HepG2 (cell line): ENCODE results near the gene TLK2. TPM values are rescaled to one million over a fixed set of nuclear protein-coding genes. Genes with fewer than 3 reads are reported as not detected.
"Not testable (repeated sequence)": the region's sequence is repeated elsewhere in the genome, so short reads cannot be mapped to it uniquely, and the experiment has no call there.

ENCODE experiments used
- ATF1 ChIP-seq: IDR thresholded peaks from 2 replicates; pipeline ENCODE4 v1.6.1; 2016; ENCODE audit warnings: mild to moderate bottlenecking, control low read depth
- CREB1 ChIP-seq, 2 experiments: fragments of 450-650 bp in 1 of 2; IDR thresholded peaks; 2 replicates each; pipeline ENCODE4 v1.6.1; 2016 to 2017; ENCODE audit warnings: control low read depth in 1 of 2, mild to moderate bottlenecking in 1 of 2, missing compliant biosample characterization in 1 of 2, missing genetic modification characterization in 1 of 2
- CREM ChIP-seq, 2 experiments: sonication (generic) in 1 of 2; formaldehyde crosslinking in 1 of 2; IDR thresholded peaks; 2 replicates each; pipeline versions ENCODE4 v1.4.0 to v1.6.1; 2016 to 2020; ENCODE audit warnings: antibody characterized with exemption in 1 of 2, mild to moderate bottlenecking in 1 of 2, missing genetic modification reagents in 1 of 2
- ERF ChIP-seq: IDR thresholded peaks from 2 replicates; pipeline ENCODE4 v1.6.1; 2018; ENCODE audit warnings: missing biosample characterization, missing genetic modification reagents
- FOXA1 ChIP-seq, 2 experiments: fragments of 450-650 bp in 1 of 2; sonication (generic) in 1 of 2; formaldehyde crosslinking in 1 of 2; IDR thresholded peaks; 2 replicates each; pipeline versions ENCODE4 v1.4.0 to v1.6.1; 2016 to 2020; ENCODE audit warnings: missing genetic modification reagents in 1 of 2
- FOXK1 ChIP-seq: sonication (generic); formaldehyde crosslinking; IDR thresholded peaks from 2 replicates; pipeline ENCODE4 v1.4.0; 2020; ENCODE audit warnings: low read depth, missing genetic modification reagents, borderline replicate concordance
- FOXK2 ChIP-seq: fragments of 450-650 bp; IDR thresholded peaks from 2 replicates; pipeline ENCODE4 v1.6.1; 2016
- FOXP1 ChIP-seq, 2 experiments: fragments of 450-650 bp in 1 of 2; IDR thresholded peaks; 2 replicates each; pipeline ENCODE4 v1.6.1; 2017 to 2018; ENCODE audit warnings: antibody characterized with exemption in 1 of 2
- HDAC1 ChIP-seq: sonication (generic); formaldehyde crosslinking; IDR thresholded peaks from 2 replicates; pipeline ENCODE4 v1.5.1; 2020; ENCODE audit warnings: mild to moderate bottlenecking, missing genetic modification reagents
- HOMEZ ChIP-seq: IDR thresholded peaks from 2 replicates; pipeline ENCODE4 v1.6.1; 2016; ENCODE audit warnings: low read depth
- HOXA3 ChIP-seq: sonication (generic); formaldehyde crosslinking; IDR thresholded peaks from 2 replicates; pipeline ENCODE4 v1.5.0; 2020; ENCODE audit warnings: missing genetic modification reagents
- MIXL1 ChIP-seq: IDR thresholded peaks from 2 replicates; pipeline ENCODE4 v1.6.1; 2016
- MYPOP ChIP-seq: sonication (generic); formaldehyde crosslinking; IDR thresholded peaks from 2 replicates; pipeline ENCODE4 v1.8.1; 2023; ENCODE audit warnings: mild to moderate bottlenecking, moderate library complexity, missing genetic modification reagents
- NR2F2 ChIP-seq: IDR thresholded peaks from 2 replicates; pipeline ENCODE4 v1.6.1; 2012; ENCODE audit warnings: low read depth, inconsistent platforms, borderline replicate concordance
- RXRA ChIP-seq: sonication (generic); formaldehyde crosslinking; IDR thresholded peaks from 2 replicates; pipeline ENCODE4 v1.5.1; 2020; ENCODE audit warnings: missing genetic modification reagents
- SOX6 ChIP-seq, 2 experiments: fragments of 450-650 bp in 1 of 2; sonication (generic) in 1 of 2; formaldehyde crosslinking in 1 of 2; IDR thresholded peaks; 2 replicates each; pipeline versions ENCODE4 v1.4.0 to v1.6.1; 2017 to 2020; ENCODE audit warnings: antibody characterized with exemption in 1 of 2, mild to moderate bottlenecking in 1 of 2, missing genetic modification reagents in 1 of 2
- TFAP4 ChIP-seq: sonication (generic); IDR thresholded peaks from 2 replicates; pipeline ENCODE4 v1.6.1; 2016; ENCODE audit warnings: low read depth, borderline replicate concordance
- ZFY ChIP-seq: sonication (generic); formaldehyde crosslinking; IDR thresholded peaks from 2 replicates; pipeline ENCODE4 v1.4.0; 2020; ENCODE audit warnings: missing genetic modification reagents
- ZNF609 ChIP-seq: sonication (generic); formaldehyde crosslinking; IDR thresholded peaks from 2 replicates; pipeline ENCODE4 v1.4.0; 2020; ENCODE audit warnings: mild to moderate bottlenecking, missing genetic modification reagents, borderline replicate concordance
- ZNF644 ChIP-seq: IDR thresholded peaks from 2 replicates; pipeline ENCODE4 v1.6.1; 2016; ENCODE audit warnings: low read depth
- polyA plus RNA-seq, 8 experiments: library from polyadenylated mRNA; depleted of rRNA in 3 of 8; stranded (reverse) in 7 of 8; unstranded in 1 of 8; fragments of >200 nt; fragmentation: Illumina TruSeq in 4 of 8; extraction: Trizol in 4 of 8; gene quantifications; 2 replicates each; pipeline versions ENCODE4 v1.2.1 to v1.2.3, GENCODE V29; 2011 to 2016; ENCODE audit warnings: low read depth in 4 of 8, missing spikeins in 1 of 8, mixed read lengths in 1 of 8; ENCODE audit not compliant: insufficient read depth in 1 of 8
- total RNA-seq, 5 experiments: library from RNA; depleted of rRNA; stranded (reverse); fragments of >200 nt; fragmentation: Illumina TruSeq; extraction: Trizol; gene quantifications; 2 replicates each; pipeline ENCODE4 v1.2.3, GENCODE V29; 2016; ENCODE audit warnings: low read depth in 1 of 5

The TLK2 gene
- total and polyA plus RNA-seq, 2 of the 13 experiments (the other 11 are each of a cell fraction or from before 2014, with no cell fraction given): 58.7 to 60.8 TPM

- TF ChIP-seq HDAC1: peak; percentile 61
- peak; percentile 62; the same call in 1 of the 2 replicates for TF ChIP-seq CREM (IDR thresholded peaks at IDR 0.05)
- not testable (repeated sequence) for TF ChIP-seq CREM (CRISPR knock-in tag; IDR thresholded peaks at IDR 0.05); FOXA1 (IDR thresholded peaks at IDR 0.05); SOX6 (IDR thresholded peaks at IDR 0.05); FOXP1 (IDR thresholded peaks at IDR 0.05)
- peak; percentile 57; the same call in 1 of the 2 replicates for TF ChIP-seq FOXK2
- TF ChIP-seq FOXA1 (CRISPR knock-in tag; IDR thresholded peaks at IDR 0.05): peak; percentile 23; the same call in 1 of the 2 replicates
- peak; percentile 70; the same call in 1 of the 2 replicates for TF ChIP-seq NR2F2
- 0 out of 2 replicates have a peak, but pooled peaks have one; percentile 19 for TF ChIP-seq FOXK1 (CRISPR knock-in tag)
- TF ChIP-seq ZNF609: 0 out of 2 replicates have a peak, but pooled peaks have one; percentile 36
- peak; percentile 66; the same call in 1 of the 2 replicates for TF ChIP-seq RXRA
- TF ChIP-seq SOX6 (CRISPR knock-in tag; IDR thresholded peaks at IDR 0.05): peak; percentile 92
- peak; percentile 90 for TF ChIP-seq TFAP4
- 0 out of 2 replicates have a peak, but pooled peaks have one; percentile 49 for TF ChIP-seq ATF1 (CRISPR knock-in tag)
- TF ChIP-seq FOXP1 (CRISPR knock-in tag; IDR thresholded peaks at IDR 0.05): peak; percentile 82
- 0 out of 2 replicates have a peak, but pooled peaks have one; percentile 43 for TF ChIP-seq MYPOP (CRISPR knock-in tag)
- peak; percentile 71; the same call in 1 of the 2 replicates for TF ChIP-seq MIXL1 (CRISPR knock-in tag)
- peak; percentile 43; the same call in 1 of the 2 replicates for TF ChIP-seq ZFY (CRISPR knock-in tag)
- peak; percentile 61; the same call in 1 of the 2 replicates for TF ChIP-seq ERF (CRISPR knock-in tag)
- peak; percentile 64; the same call in 1 of the 2 replicates for TF ChIP-seq HOMEZ (CRISPR knock-in tag)
- peak; percentile 59; the same call in 1 of the 2 replicates for TF ChIP-seq HOXA3 (CRISPR knock-in tag)
- TF ChIP-seq ZNF644: 0 out of 2 replicates have a peak, but pooled peaks have one; percentile 29
- peak; percentile 71 for TF ChIP-seq CREB1 (IDR thresholded peaks at IDR 0.05)
- peak; percentile 70 for TF ChIP-seq CREB1 (CRISPR knock-in tag; IDR thresholded peaks at IDR 0.05)
These were observed 62.4 kb downstream of the TLK2 start (continued) for GRCh38 chr17:62541073-62541472.
